OCI-LY1 (cell line): ENCODE results near the gene ERCC2.

Experiments used
- H2AFZ ChIP-seq: fragments of 200-600 bp; sonication (generic), shearing (Covaris generic); 2 replicates; pipeline ENCODE4 v1.6.0; 2014; ENCODE audit warnings: antibody characterized with exemption, mild to moderate bottlenecking, low read length
- H3F3A ChIP-seq: fragments of 200-600 bp; sonication (generic), shearing (Covaris generic); 2 replicates; pipeline ENCODE4 v1.6.0; 2014; ENCODE audit warnings: mild to moderate bottlenecking, antibody characterized with exemption, low read length, moderate library complexity; ENCODE audit not compliant: insufficient read depth
- H3K27ac ChIP-seq: fragments of 200-600 bp; sonication (generic); 2 replicates; pipeline ENCODE4 v1.5.1; 2014; ENCODE audit warnings: low read length, mixed run types, mild to moderate bottlenecking, low read depth; ENCODE audit not compliant: poor library complexity, severe bottlenecking
- H3K27me3 ChIP-seq: fragments of 200-600 bp; sonication (generic); 2 replicates; pipeline ENCODE4 v1.6.0; 2014; ENCODE audit warnings: antibody characterized with exemption, mild to moderate bottlenecking, low read length, moderate library complexity; ENCODE audit not compliant: insufficient read depth
- H3K36me3 ChIP-seq: fragments of 200-600 bp; sonication (generic); 2 replicates; pipeline ENCODE4 v1.6.1; 2014; ENCODE audit warnings: mild to moderate bottlenecking, antibody characterized with exemption, low read length, moderate library complexity, mixed read lengths; ENCODE audit not compliant: insufficient read depth
- H3K4me1 ChIP-seq: fragments of 200-600 bp; sonication (generic); 2 replicates; pipeline ENCODE4 v1.5.1; 2014; ENCODE audit warnings: mild to moderate bottlenecking, low read length, moderate library complexity; ENCODE audit not compliant: insufficient read depth, severe bottlenecking
- H3K4me2 ChIP-seq: fragments of 200-600 bp; sonication (generic), shearing (Covaris generic); 2 replicates; pipeline ENCODE4 v1.6.1; 2014; ENCODE audit warnings: low read length
- H3K4me3 ChIP-seq: fragments of 200-600 bp; sonication (generic); 2 replicates; pipeline ENCODE4 v1.5.1; 2014; ENCODE audit warnings: low read length, low read depth, mild to moderate bottlenecking, mixed read lengths; ENCODE audit not compliant: poor library complexity, severe bottlenecking
- H3K79me2 ChIP-seq: fragments of 200-600 bp; shearing (Covaris generic); 2 replicates; pipeline ENCODE4 v1.6.1; 2016; ENCODE audit warnings: mixed run types, low read length, mixed read lengths; ENCODE audit not compliant: insufficient read depth
- H3K9ac ChIP-seq: fragments of 200-600 bp; sonication (generic), shearing (Covaris generic); 2 replicates; pipeline ENCODE4 v1.6.1; 2014; ENCODE audit warnings: mild to moderate bottlenecking, low read length, mixed read lengths
- H3K9me2 ChIP-seq: fragments of 200-600 bp; sonication (generic), shearing (Covaris generic); 2 replicates; pipeline ENCODE4 v1.6.1; 2014; ENCODE audit warnings: low read depth, mild to moderate bottlenecking, low read length, mixed read lengths
- H3K9me3 ChIP-seq: fragments of 200-600 bp; shearing (Covaris generic); 2 replicates; pipeline ENCODE4 v1.6.1; 2014; ENCODE audit warnings: low read length, mixed read lengths
- H4K20me1 ChIP-seq: fragments of 200-600 bp; sonication (generic), shearing (Covaris generic); 2 replicates; pipeline ENCODE4 v1.6.0; 2016; ENCODE audit warnings: mild to moderate bottlenecking, low read length; ENCODE audit not compliant: insufficient read depth
- EZH2 ChIP-seq: fragments of 200-600 bp; sonication (generic), shearing (Covaris generic); IDR thresholded peaks from 2 replicates; pipeline ENCODE4 v1.8.0; 2017; ENCODE audit warnings: borderline replicate concordance, mixed run types, mild to moderate bottlenecking, antibody characterized with exemption, low read length, moderate library complexity, mixed read lengths
- TF ChIP-seq, protein P1 (sequence below): fragments of 200-600 bp; sonication (generic), shearing (Covaris generic); IDR thresholded peaks from 2 replicates; pipeline ENCODE4 v1.5.1; 2017; ENCODE audit warnings: mild to moderate bottlenecking, antibody characterized with exemption, low read length, moderate library complexity, mixed read lengths

The ERCC2 gene

DNA sequence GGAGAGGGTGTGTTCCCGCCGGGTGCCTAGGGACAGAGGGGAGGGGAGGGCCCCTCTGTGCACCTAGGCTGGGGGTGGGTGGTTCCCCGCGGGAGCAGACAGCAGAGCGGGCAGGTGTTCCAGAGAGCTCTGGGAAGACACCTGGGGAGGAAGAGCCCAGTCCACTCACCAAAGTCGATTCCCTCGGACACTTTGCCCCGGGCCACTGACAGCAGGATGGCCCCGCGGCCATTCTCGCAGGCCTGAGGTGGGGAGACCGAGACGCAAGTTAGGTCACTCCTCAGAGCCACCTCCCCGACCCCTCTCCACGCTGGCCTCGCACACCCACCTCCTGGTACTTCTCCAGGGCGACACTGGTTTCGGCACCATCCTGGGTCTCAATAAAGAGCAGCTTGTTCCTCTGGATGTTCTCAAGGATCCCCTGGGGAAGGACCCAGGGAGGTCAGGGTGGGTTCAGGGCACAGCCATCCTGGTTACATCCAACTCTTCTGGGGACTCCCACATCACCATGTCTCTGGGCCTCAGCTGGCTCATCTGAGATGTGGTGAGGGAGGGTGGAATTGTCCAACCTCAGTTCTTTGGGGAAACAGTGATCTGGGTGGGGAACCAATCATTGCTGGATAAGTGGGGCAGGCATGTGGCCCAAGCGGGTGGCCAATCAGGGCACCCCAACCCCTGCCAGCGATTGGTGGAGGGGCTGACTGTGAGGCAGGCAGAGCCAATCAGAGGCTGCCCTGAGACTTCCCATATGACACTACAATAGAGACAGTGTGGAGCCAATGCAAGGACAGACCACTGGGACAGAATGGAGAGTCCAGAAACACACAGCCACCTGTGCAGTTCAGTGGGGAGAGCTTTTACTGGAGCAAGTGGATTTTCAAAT lies 17.2 kb downstream of the ERCC2 start:
- H3K36me3 ChIP-seq, result peaks cover 68% of the 10 kb centered on the region
- no peak overlapping the region for H2AFZ ChIP-seq

DNA sequence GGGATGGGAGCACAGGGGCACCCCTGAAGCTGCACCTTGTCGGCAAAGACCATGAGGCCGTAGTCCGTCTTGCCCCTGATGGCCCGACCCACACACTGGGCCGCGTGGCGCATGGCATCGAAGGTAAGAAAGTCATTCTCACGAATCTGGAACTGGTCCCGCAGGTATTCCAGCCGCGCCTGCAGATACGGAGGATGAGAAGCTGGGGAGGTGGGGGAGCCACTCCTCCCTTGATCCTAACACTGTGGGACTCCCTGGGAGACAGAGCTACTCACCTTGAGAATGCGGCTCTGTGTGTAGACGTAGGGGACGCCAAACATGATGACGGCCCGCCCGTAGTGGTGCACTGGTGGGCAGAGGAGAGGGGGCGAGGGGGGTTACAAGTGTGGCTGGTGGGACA lies 17.9 kb downstream of the ERCC2 start:
- Histone ChIP-seq H3K9ac (no peak overlapping the region), H3K27me3 (no peaks in the 10 kb centered on the region), H3K9me2 (no peaks in the 10 kb centered on the region), H3K79me2 (no peaks in the 10 kb centered on the region), H3K4me3 (no peak overlapping the region), H3F3A (no peaks in the 10 kb centered on the region), H2AFZ (no peak overlapping the region), H3K27ac (no peak overlapping the region), H4K20me1 (no peaks in the 10 kb centered on the region), H3K4me1 (no peaks in the 10 kb centered on the region), H3K4me2 (no peak overlapping the region), H3K36me3 (peaks cover 66% of the 10 kb centered on the region), H3K9me3 (no peaks in the 10 kb centered on the region)
- no peak for TF ChIP-seq EZH2
- TF ChIP-seq, protein P1, sequence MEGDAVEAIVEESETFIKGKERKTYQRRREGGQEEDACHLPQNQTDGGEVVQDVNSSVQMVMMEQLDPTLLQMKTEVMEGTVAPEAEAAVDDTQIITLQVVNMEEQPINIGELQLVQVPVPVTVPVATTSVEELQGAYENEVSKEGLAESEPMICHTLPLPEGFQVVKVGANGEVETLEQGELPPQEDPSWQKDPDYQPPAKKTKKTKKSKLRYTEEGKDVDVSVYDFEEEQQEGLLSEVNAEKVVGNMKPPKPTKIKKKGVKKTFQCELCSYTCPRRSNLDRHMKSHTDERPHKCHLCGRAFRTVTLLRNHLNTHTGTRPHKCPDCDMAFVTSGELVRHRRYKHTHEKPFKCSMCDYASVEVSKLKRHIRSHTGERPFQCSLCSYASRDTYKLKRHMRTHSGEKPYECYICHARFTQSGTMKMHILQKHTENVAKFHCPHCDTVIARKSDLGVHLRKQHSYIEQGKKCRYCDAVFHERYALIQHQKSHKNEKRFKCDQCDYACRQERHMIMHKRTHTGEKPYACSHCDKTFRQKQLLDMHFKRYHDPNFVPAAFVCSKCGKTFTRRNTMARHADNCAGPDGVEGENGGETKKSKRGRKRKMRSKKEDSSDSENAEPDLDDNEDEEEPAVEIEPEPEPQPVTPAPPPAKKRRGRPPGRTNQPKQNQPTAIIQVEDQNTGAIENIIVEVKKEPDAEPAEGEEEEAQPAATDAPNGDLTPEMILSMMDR, result no peak

More for the DNA sequence above, 17.2 kb downstream of the ERCC2 start:
- Histone ChIP-seq H3K4me2 (no peak overlapping the region), H3K4me3 (no peak overlapping the region), H3K9me2 (no peaks in the 10 kb centered on the region), H3K79me2 (no peaks in the 10 kb centered on the region), H3K4me1 (no peaks in the 10 kb centered on the region), H4K20me1 (no peaks in the 10 kb centered on the region), H3K9ac (no peak overlapping the region), H3K27me3 (no peaks in the 10 kb centered on the region), H3F3A (no peaks in the 10 kb centered on the region), H3K27ac (no peak overlapping the region), H3K9me3 (no peaks in the 10 kb centered on the region)
- TF ChIP-seq, protein P1, result no peak
- TF ChIP-seq EZH2, result no peak

DNA sequence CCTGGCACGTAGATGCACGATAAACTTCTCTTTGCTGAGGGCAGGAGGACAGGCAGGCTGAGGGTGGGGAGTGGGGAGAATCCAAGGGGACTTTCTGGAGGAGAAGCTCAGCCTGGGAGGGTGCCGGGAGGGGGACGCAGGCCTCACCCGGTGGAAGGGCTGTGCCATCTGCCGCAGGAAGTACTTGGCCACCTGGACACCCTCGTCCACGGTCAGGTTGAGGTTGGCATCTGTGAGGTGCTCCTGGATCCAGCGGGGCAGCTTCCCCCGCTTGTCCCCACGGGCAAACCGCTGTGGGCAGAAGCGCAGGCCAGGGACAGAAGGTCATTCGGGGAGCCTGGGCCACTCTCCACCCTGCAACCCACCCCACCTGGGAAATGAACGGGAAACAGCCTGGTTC lies 18.3 kb downstream of the ERCC2 start:
- H3K9me2 ChIP-seq, result no peaks in the 10 kb centered on the region
- no peaks in the 10 kb centered on the region for H3K4me1 ChIP-seq
- no peak overlapping the region for H3K4me2 ChIP-seq
- no peak overlapping the region for H3K27ac ChIP-seq
- no peak overlapping the region for H2AFZ ChIP-seq
- no peaks in the 10 kb centered on the region for H3K27me3 ChIP-seq
- H3F3A ChIP-seq, result no peaks in the 10 kb centered on the region
- H3K36me3 ChIP-seq, result peaks cover 62% of the 10 kb centered on the region
- H3K9me3 ChIP-seq, result no peaks in the 10 kb centered on the region
- H3K9ac ChIP-seq, result no peak overlapping the region
- TF ChIP-seq EZH2, result no peak
- TF ChIP-seq, protein P1, result no peak
- no peaks in the 10 kb centered on the region for H4K20me1 ChIP-seq
- H3K4me3 ChIP-seq, result no peak overlapping the region
- H3K79me2 ChIP-seq, result no peaks in the 10 kb centered on the region
